GM12872 (cell line): ENCODE results near the gene RIMBP3C.

ENCODE experiments used
- CTCF ChIP-seq: IDR thresholded peaks from 3 replicates; pipeline ENCODE4 v1.5.1; 2011; ENCODE audit warnings: low read depth, mild to moderate bottlenecking, low read length, moderate library complexity; ENCODE audit not compliant: insufficient read depth

RIMBP3C gene

GRCh38 chr22:21579474-21579851 lies 28.2 kb upstream of the RIMBP3C start:
- no peak for TF ChIP-seq CTCF

- no peak for TF ChIP-seq CTCF
Observed at GRCh38 chr22:21573750-21574494, 22.7 kb upstream of the RIMBP3C start.

- no peak for TF ChIP-seq CTCF
Observed at GRCh38 chr22:21573293-21573734, 22.1 kb upstream of the RIMBP3C start.

GRCh38 chr22:21571679-21572078 lies 20.4 kb upstream of the RIMBP3C start:
- TF ChIP-seq CTCF: no peak

- no peak for TF ChIP-seq CTCF
Observed at GRCh38 chr22:21570398-21570797, 19.1 kb upstream of the RIMBP3C start.

GRCh38 chr22:21569459-21570170 lies 18.4 kb upstream of the RIMBP3C start:
- no peak for TF ChIP-seq CTCF

- TF ChIP-seq CTCF: no peak
Observed at GRCh38 chr22:21568347-21569075, 17.2 kb upstream of the RIMBP3C start.
